HL-60 (cell line): ENCODE data around the gene SH3GL2.

ENCODE experiments used
- CTCF ChIP-seq: IDR thresholded peaks from one replicate; pipeline ENCODE4 v1.5.1; 2011; ENCODE audit warnings: low read length, control low read depth, inconsistent platforms; ENCODE audit not compliant: insufficient read depth
- GABPA ChIP-seq: IDR thresholded peaks from 2 replicates; pipeline ENCODE4 v1.6.1; 2012; ENCODE audit warnings: low read depth
- POLR2AphosphoS5 ChIP-seq: IDR thresholded peaks from 2 replicates; pipeline ENCODE4 v1.6.1; 2012; ENCODE audit warnings: low read depth
- REST ChIP-seq: IDR thresholded peaks from 2 replicates; pipeline ENCODE4 v1.6.1; 2012; ENCODE audit warnings: low read depth; ENCODE audit not compliant: insufficient replicate concordance

GRCh38 chr9:17843236-17843635, 264.4 kb downstream of the SH3GL2 start:
- TF ChIP-seq POLR2AphosphoS5, result no peak
- no peak for TF ChIP-seq CTCF
- no peak for TF ChIP-seq GABPA
- TF ChIP-seq REST, result no peak
